AG04450 (cell line): ENCODE measurements around the gene TSC22D3. TPM values are rescaled to one million over a fixed set of nuclear protein-coding genes. Genes with fewer than 3 reads are reported as not detected.

Source experiments
- CTCF ChIA-PET: fragments of 300-600, 350-600 bp; formaldehyde crosslinking; extraction: SDS; loops from one replicate; lab custom pipeline; 2022; ENCODE audit warnings: antibody characterized with exemption, inconsistent platforms; lab: Charles Lee
- POLR2A ChIA-PET: fragments of 350-600 bp; formaldehyde crosslinking; extraction: SDS; loops from one replicate; lab custom pipeline; 2021; ENCODE audit warnings: antibody characterized with exemption, inconsistent platforms; lab: Yijun Ruan, JAX
- DNase-seq: peaks from one replicate; pipeline ENCODE4 v3.0.0-alpha.2; 2011; ENCODE audit warnings: low read depth, low spot score
- H3K27ac ChIP-seq: one replicate; pipeline ENCODE4 v1.5.1; 2012; ENCODE audit warnings: low read depth, low read length, control low read depth
- H3K27me3 ChIP-seq: one replicate; pipeline ENCODE4 v1.6.0; 2012; ENCODE audit warnings: low read length; ENCODE audit not compliant: control insufficient read depth, insufficient read depth
- H3K4me3 ChIP-seq: 2 replicates; pipeline ENCODE4 v1.5.1; 2011; ENCODE audit warnings: mild to moderate bottlenecking, low read depth, low read length, control low read depth
- H3K9me3 ChIP-seq: 2 replicates; pipeline ENCODE4 v1.5.1; 2012; ENCODE audit warnings: low read length; ENCODE audit not compliant: control insufficient read depth, insufficient read depth
- CTCF ChIP-seq: IDR thresholded peaks from 2 replicates; pipeline ENCODE4 v1.5.1; 2011; ENCODE audit warnings: low read depth, low read length, control low read depth, inconsistent platforms
- polyA plus RNA-seq: library from polyadenylated mRNA; depleted of rRNA; stranded (reverse); fragments of >200 nt; gene quantifications from 2 replicates; pipeline ENCODE4 v1.2.3, GENCODE V29; 2011

TSC22D3 gene
- polyA plus RNA-seq, 1 experiment, result 25.3 TPM

- Histone ChIP-seq H3K27me3 (no peaks in the 10 kb centered on the region), H3K9me3 (no peaks in the 10 kb centered on the region; the same call in 1 of the 2 replicates), H3K27ac (peak overlapping the region; percentile 70), H3K4me3 (no peak overlapping the region)
- ChIA-PET POLR2A (no interaction called here), CTCF (interaction anchor here (2.5 kb wide), 1 partner anchor 38 kb away, joined by 12 read pairs; no protein-coding TSS in a partner anchor)
- DNase-seq, result peak; percentile 55
- no peak for TF ChIP-seq CTCF
Measured at GRCh38 chrX:107710617-107711391, 64.8 kb downstream of the TSC22D3 start.

GRCh38 chrX:107709266-107709806, 66.3 kb downstream of the TSC22D3 start:
- ChIA-PET POLR2A (no interaction called here), CTCF (interaction anchor here (0.6 to 0.7 kb wide), 2 partner anchors 10 to 1139 kb away, joined by 3 read pairs; no protein-coding TSS in a partner anchor)
- H3K27ac ChIP-seq, result no peak overlapping the region

GRCh38 chrX:107708762-107709161, 66.8 kb downstream of the TSC22D3 start:
- Histone ChIP-seq H3K9me3 (no peaks in the 10 kb centered on the region), H3K4me3 (no peak overlapping the region), H3K27me3 (no peaks in the 10 kb centered on the region), H3K27ac (no peak overlapping the region)
- no peak for TF ChIP-seq CTCF
- CTCF ChIA-PET, result interaction anchor here (0.7 kb wide), 1 partner anchor 10 kb away, joined by 3 read pairs; no protein-coding TSS in a partner anchor
- peak; percentile 32 for DNase-seq
- POLR2A ChIA-PET, result no interaction called here

More at GRCh38 chrX:107709266-107709806, 66.3 kb downstream of the TSC22D3 start:
- TF ChIP-seq CTCF, result no peak
- no peak overlapping the region for H3K4me3 ChIP-seq
- DNase-seq, result no peak
- no peaks in the 10 kb centered on the region for H3K9me3 ChIP-seq
- H3K27me3 ChIP-seq, result no peaks in the 10 kb centered on the region

- H3K4me3 ChIP-seq, result no peak overlapping the region
- TF ChIP-seq CTCF, result no peak
- no peaks in the 10 kb centered on the region for H3K9me3 ChIP-seq
- no peaks in the 10 kb centered on the region for H3K27me3 ChIP-seq
- no peak for DNase-seq
- ChIA-PET POLR2A (no interaction called here), CTCF (no interaction called here)
- no peak overlapping the region for H3K27ac ChIP-seq
Measured at GRCh38 chrX:107707866-107708265, 67.7 kb downstream of the TSC22D3 start.

- Histone ChIP-seq H3K4me3 (no peak overlapping the region), H3K9me3 (no peaks in the 10 kb centered on the region), H3K27me3 (no peaks in the 10 kb centered on the region), H3K27ac (no peak overlapping the region)
- no peak for DNase-seq
- TF ChIP-seq CTCF, result no peak
- POLR2A ChIA-PET, result no interaction called here
- CTCF ChIA-PET, result interaction anchor here (1.2 kb wide), 1 partner anchor 11 kb away, joined by 3 read pairs; no protein-coding TSS in a partner anchor
Measured at GRCh38 chrX:107706309-107706708, 69.3 kb downstream of the TSC22D3 start.
